Caki2 (cell line): Measurements from ENCODE around the gene CTCFL. TPM values are rescaled to one million over a fixed set of nuclear protein-coding genes. Genes with fewer than 3 reads are reported as not detected.

Source experiments
- DNase-seq: peaks from one replicate; pipeline ENCODE4 v3.0.0-alpha.2; 2015; ENCODE audit warnings: low read depth
- in situ Hi-C: cut with HindIII; loops from 2 replicates; pipeline ENCODE4 v1.10.0; 2016; ENCODE audit warnings: low sequenced_read_pairs, low pct_unique_long_range_greater_than_20kb, mixed read lengths
- total RNA-seq: library from RNA; depleted of rRNA; stranded (reverse); fragments of >200 nt; shearing (Covaris generic); gene quantifications from 2 replicates; pipeline ENCODE4 v1.2.3, GENCODE V29; 2014; ENCODE audit warnings: low replicate concordance

Gene CTCFL
- total RNA-seq, 1 experiment from 2014 or later, result not detected

- DNase-seq, result no peak
- in situ Hi-C loops, result no loop called here
Measured at GRCh38 chr20:57460781-57461465, 64.0 kb downstream of the CTCFL start.

GRCh38 chr20:57459897-57460296 lies 65.0 kb downstream of the CTCFL start:
- no peak for DNase-seq
- in situ Hi-C loops, result no loop called here

GRCh38 chr20:57459278-57459677 lies 65.7 kb downstream of the CTCFL start:
- in situ Hi-C loops, result no loop called here

DNA sequence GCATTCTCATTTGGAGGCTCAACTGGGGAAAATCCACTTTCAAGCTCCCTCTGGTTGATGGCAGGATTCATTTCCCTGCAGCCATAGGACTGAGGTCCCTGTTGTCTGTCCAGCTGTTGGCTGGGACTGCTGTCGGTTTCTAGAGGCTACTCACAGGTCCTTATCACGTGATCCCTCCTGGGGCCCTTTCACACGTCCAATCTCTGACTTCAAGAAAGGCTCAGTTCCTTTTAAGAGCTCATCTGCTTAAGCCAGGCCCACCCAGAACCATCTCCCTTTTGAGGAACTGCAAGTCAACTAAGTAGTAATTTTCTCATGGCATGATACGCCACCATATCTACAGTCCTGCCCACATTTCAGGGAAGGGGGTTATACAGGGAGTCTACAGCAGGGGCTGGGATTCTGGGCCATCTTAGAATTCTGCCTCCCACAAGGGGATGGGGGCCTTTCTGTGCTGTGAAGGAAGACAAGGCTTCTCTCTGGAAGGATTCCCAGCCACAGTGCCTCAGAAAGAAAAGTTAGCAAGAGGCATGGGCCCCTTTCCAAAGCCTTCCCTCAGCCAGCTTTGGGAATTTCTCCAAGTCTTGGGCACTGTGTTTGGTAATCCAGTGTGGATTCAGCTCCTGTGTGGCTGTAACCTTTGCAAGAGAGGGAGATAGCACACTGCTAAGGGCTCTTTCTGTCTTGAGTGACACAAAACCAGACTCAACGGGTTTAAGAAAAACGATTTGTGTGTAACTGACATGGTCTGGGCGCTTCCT lies 66.4 kb downstream of the CTCFL start:
- no peak for DNase-seq
- in situ Hi-C loops, result no loop called here

More at GRCh38 chr20:57459278-57459677, 65.7 kb downstream of the CTCFL start:
- no peak for DNase-seq

DNA sequence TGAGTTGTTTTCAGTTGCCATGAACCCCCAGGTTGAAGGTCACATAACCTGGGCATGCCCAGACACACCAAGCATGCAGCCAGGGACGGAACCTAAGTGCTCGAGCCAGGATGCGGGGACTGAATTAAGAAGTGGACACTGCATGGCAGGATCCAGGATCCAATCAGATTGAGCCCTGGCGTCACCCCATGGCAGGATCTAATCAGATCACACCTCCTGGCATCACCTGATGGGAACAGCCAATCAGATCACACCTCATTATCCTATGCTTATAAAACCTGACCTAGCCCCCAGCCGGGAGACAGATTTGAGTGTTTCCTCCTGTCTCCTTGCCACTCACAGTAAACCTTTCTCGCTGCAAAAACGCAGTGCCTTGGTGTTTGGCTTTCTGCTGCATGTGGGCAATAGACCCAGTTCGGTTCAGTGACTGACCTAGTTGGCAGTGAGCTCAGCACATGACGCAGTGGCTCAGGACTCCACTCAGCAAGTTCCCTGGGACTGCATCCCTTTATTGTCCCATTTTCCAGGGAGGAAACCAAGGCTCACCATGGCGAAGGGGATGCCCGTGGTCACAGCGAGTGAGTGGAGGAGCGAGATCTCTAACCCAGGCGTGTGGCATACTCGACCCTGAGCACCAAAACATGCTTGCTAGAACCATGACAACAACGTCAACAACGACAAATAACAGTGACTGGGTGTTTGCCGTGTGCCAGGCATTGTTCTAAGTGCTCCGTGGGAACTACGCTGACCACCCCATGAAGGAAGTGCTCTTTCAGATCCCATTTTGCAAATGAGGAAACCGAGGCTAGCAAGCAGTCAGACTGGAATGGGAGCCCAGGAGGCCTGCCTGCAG lies 67.5 kb downstream of the CTCFL start:
- DNase-seq, result no peak
- in situ Hi-C loops, result no loop called here

DNA sequence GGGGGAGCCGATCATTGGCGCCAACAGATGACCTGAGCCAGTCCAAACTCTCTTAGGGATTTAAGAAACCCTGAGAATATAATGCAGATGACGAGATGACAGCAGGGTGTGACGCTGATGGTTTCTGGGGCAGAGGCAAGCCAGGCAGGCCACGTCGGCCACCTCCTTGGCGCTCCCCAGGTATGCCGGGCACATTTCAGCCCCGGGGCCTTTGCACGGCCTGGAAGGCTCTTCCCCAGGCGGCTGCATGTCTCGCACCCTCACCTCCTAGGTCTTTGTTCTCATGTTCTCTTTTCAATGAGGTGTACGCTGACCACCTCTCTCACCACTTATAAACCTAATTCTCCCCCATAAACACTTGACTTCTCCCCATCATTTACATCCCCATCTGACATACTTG lies 68.8 kb downstream of the CTCFL start:
- in situ Hi-C loops, result no loop called here
- no peak for DNase-seq

DNA sequence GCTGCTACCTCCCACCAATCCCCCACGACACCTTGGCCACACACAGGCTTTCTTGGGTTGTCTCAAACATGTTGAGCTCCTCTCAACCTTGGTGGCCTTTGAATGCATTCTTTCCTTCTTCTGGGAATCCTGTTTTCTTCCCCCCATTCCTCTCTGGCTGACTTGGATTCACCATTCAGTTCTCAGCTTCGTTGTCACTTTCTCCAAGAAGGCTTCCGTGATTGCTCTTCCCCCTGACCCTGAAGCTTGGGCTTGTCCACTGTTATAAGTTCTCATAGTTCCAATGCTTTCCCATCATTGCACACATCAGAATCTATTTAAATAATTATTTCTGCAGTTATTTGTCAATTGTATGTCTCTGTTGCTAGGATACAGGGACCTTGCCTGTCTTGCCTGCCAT lies 69.6 kb downstream of the CTCFL start:
- in situ Hi-C loops, result no loop called here

DNA sequence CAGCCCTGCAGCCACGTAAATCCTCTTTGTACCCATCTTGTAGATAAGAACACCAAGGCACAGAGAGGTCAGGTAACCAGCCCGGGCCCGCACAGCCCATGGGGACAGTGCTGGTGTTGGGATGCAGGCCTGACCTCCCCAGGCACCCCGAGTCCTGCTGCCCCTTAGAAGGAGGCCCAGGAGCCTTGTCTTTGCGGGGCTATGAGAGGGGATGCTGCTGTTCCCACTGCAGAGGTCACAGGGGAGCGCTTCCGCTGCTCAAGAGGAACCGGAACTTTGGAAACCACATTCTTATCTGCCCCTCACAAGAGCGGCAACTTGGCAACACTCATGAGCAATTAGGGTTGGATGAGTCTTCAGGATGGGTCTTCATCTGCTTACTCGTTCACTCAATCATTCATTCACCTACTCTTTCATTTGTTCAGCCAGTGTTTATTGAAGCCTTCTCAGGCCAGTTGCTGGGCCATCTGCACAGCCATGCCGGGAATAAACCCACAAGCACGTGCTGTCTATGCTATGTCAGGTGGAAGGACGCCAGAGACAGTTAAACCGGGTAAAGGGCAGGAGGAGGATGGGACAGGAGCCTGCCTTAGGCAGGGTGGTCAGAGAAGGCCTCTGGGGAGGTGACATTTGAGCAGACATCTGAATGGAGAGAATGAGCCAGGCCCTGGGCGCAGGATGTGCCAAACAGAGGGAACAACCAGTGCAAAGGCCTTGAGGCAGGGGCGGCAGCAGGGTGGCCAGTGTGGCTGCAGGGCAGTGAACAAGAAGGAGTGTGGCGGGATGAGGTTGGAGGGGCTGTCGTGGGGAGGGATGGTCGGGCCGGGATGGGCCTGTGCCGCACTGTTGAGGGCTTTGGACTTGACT lies 72.9 kb downstream of the CTCFL start:
- in situ Hi-C loops, result no loop called here
- DNase-seq, result no peak

More for the DNA sequence above, 69.6 kb downstream of the CTCFL start:
- no peak for DNase-seq

- in situ Hi-C loops, result no loop called here
- no peak for DNase-seq
Measured at GRCh38 chr20:57451431-57451794, 73.5 kb downstream of the CTCFL start.

- in situ Hi-C loops, result no loop called here
- no peak for DNase-seq
Measured at GRCh38 chr20:57450931-57451330, 74.0 kb downstream of the CTCFL start.

DNA sequence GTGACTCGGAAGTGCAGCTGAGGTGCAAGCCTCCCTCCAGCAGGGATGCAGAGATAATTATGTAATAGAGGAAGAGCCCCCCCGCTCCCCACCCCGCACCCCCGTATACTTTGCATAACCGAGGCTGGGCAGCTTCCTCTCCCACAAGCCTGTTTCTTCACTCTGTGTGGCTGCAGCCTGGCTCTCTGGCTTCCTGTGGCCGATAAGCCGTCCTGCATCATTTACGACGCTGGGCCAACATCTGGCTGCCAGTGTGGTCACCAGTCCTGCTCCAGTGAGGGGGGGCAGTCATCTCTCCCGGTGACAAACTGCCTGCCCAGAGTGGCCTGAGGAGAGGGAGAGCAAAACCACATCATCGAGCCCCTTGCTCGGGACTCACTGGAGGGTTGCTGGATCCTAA lies 74.5 kb downstream of the CTCFL start:
- in situ Hi-C loops, result no loop called here

DNA sequence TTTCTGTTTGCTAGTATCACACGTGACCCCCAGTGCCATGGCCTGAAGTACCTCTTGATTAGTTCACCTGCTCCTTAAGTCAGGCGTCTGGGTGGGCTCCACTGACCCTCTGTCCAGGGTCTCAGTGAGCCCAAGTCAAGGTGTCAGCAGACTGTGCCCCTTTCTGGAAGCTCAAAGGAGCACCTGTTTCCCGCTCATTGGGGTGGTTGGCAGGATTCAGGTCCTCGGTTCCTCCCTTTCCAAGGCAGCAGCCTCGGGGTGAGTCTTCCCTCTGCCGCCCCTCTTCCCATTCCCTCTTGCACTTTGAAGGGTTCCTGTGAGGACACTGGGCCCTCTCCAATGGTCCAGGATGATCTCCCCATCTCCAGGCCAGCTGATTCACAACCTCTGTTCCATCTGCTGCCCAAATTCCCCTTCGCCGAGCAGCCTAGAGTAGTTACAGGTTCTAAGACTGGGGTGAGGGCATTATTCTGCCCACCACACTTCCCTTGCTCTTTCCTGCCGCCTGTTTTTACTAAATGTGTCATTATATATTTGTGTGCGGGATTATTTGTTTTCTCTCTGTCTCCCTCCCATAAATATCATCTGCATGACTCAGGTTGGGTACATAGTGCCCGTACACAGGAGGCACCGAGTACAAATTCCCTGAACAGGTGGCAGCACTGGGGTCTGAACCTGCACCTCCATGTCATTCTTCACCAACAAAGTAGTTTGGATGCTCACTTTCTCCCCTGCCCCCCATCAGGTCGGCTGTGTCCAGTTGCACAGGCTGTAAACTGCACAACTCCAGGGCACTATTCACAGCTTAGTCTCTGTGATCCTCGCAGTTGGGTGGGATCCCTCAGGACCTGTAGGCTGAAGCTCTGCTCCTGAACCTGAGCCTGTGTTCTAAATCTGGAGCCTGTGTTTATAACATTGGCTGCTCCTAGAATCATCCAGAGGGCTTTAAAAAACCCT lies 75.3 kb downstream of the CTCFL start:
- no peak for DNase-seq

More for the DNA sequence above, 74.5 kb downstream of the CTCFL start:
- DNase-seq, result no peak

GRCh38 chr20:57448764-57449354 lies 76.1 kb downstream of the CTCFL start:
- in situ Hi-C loops, result no loop called here
- DNase-seq, result no peak

More for the DNA sequence above, 75.3 kb downstream of the CTCFL start:
- in situ Hi-C loops, result no loop called here
